GM19193 (cell line): ENCODE data around the gene FCRL6.

ENCODE experiments used
- POLR2A ChIP-seq: IDR thresholded peaks from 4 replicates; pipeline ENCODE4 v1.6.1; 2011; ENCODE audit not compliant: insufficient read depth, insufficient read length; ENCODE audit errors: extremely low read depth

Gene FCRL6

DNA sequence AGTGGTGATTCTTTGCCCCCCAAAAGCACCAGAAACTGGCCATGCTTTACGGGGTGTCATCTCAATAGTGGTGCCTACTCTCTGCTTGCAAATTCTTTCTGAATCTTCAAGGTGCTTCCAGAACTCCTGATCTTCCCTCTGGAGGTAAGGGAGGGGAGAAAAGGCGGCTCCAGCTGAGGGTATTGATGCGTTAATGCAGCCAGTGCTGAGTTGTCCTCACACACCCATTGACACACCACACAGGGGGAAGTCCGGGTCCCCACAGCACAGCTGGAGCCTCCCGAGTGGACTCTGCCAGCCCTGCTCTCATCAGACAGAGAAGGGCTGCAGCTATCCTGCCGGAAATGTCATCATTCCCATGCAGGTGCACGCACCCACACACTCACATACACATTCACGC is 59.1 kb downstream of the FCRL6 start:
- no peak for TF ChIP-seq POLR2A

GRCh38 chr1:159862031-159862430 is 59.9 kb downstream of the FCRL6 start:
- TF ChIP-seq POLR2A: no peak

DNA sequence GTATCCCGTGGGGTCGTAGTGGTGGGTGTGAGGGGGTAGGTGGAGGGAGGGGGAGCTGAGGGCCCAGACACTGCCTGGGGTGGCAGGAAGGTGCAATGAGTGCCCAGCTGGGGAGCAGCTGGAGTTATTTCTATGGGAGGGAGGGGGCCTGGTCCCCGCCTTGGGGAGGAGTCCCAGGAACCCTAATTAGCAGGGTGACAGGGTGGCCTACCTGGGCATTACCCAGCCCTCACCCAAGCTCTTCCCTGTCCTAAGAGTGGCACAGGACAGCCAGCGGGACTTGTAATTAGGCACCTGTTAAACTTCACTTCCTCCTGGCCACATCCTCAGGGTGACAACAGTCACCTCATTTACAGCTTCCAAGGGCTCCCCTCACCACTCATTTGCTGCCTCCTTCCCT is 60.4 kb downstream of the FCRL6 start, which contains the start of gene VSIG8:
Gene VSIG8 (minus strand): TSS at position 101 of the 400 bp plus-strand sequence. CDS start 136 bp downstream, outside the sequence.
- no peak for TF ChIP-seq POLR2A

DNA sequence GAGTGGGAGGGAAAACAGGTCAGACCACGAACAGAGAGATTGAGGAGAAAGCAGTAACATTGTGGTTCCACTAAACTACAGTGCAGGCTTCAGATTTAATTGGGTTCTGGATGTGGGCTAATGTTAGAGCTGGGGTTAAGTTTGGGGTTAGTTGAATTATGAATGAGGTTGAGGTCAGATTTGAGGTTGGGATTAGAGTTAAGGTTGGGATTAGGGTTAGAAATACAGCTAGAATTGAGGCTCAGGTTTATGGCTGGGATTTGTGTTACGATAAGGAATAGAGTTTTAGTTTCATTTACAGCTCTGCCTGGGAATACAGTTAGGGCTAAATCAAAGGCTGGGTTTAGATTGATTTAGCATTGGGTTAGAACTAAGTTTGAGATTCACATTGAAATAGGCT is 62.1 kb downstream of the FCRL6 start:
- TF ChIP-seq POLR2A: no peak
